Tibial nerve (tissue), 4 donors: Measurements from ENCODE around the gene ALPL. TPM values are rescaled to one million over a fixed set of nuclear protein-coding genes. Genes with fewer than 3 reads are reported as not detected.
A peak's percentile ranks its signal among the peaks of the same experiment; 100 is the strongest.

Experiments
- DNase-seq, 2 donors: peaks; one replicate each; pipeline ENCODE4 v3.0.0-alpha.2; 2019; ENCODE audit warnings: low spot score in 2 of 2
- H3K27ac ChIP-seq, 4 donors: fragments of 200-600 bp; sonication (generic) in 3 of 4; one replicate each; pipeline ENCODE4 v1.5.1; 2017 to 2019; ENCODE audit warnings: mild to moderate bottlenecking in 1 of 4
- H3K27me3 ChIP-seq, 2 donors: fragments of 200-600 bp; sonication (generic) in 1 of 2; one replicate each; pipeline versions ENCODE4 v1.5.1 to v1.6.0; 2017 to 2019
- H3K36me3 ChIP-seq, 3 donors: fragments of 200-600 bp; sonication (generic); one replicate each; pipeline ENCODE4 v1.5.1; 2018 to 2019
- H3K4me1 ChIP-seq, 4 donors: fragments of 200-600 bp; sonication (generic) in 3 of 4; one replicate each; pipeline ENCODE4 v1.5.1; 2017 to 2019
- H3K4me3 ChIP-seq, 4 donors: fragments of 200-600 bp; sonication (generic) in 3 of 4; one replicate each; pipeline ENCODE4 v1.5.1; 2017 to 2019; ENCODE audit warnings: mild to moderate bottlenecking in 1 of 4, moderate library complexity in 1 of 4
- H3K9me3 ChIP-seq, 4 donors: fragments of 200-600 bp; sonication (generic) in 3 of 4; one replicate each; pipeline ENCODE4 v1.5.1; 2017 to 2019
- CTCF ChIP-seq, 5 experiments: fragments of 200-600 bp in 3 of 5; fragments of 450-650 bp in 2 of 5; sonication (generic) in 3 of 5; IDR thresholded peaks; one replicate each; pipeline ENCODE4 v1.5.1; 2016 to 2019; ENCODE audit warnings: antibody characterized with exemption in 5 of 5, mild to moderate bottlenecking in 3 of 5, moderate library complexity in 2 of 5
- EP300 ChIP-seq, 2 donors: sonication (generic); formaldehyde crosslinking; IDR thresholded peaks; one replicate each; pipeline ENCODE4 v1.6.1; 2017; ENCODE audit warnings: antibody characterized with exemption in 2 of 2, mild to moderate bottlenecking in 1 of 2
- POLR2A ChIP-seq, 2 donors: fragments of 450-650 bp; IDR thresholded peaks; one replicate each; pipeline ENCODE4 v1.6.1; 2017; ENCODE audit warnings: antibody characterized with exemption in 2 of 2, mild to moderate bottlenecking in 2 of 2, moderate library complexity in 2 of 2
- WGBS, 2 donors: methylation state at CpG; one replicate each; pipeline ENCODE4 v1.1.5; 2018; 5-methylcytosine and 5-hydroxymethylcytosine counted together
- total RNA-seq, 4 donors: library from RNA; depleted of rRNA; stranded (reverse); fragments of >200 nt; gene quantifications; one replicate each; pipeline ENCODE4 v1.1.0, GENCODE V29; 2016

Gene ALPL
- total RNA-seq, 4 donors from 2014 or later, result 3.9 to 19.2 (median 7.5) TPM

GRCh38 chr1:21523297-21523813 is 14.1 kb downstream of the ALPL start:
- 82 to 89% methylated on average over 6 to 7 of the region's 7 CpGs for WGBS, 2 donors
- TF ChIP-seq EP300 (IDR thresholded peaks at IDR 0.05), result no peak
- Histone ChIP-seq H3K4me3 (no peak overlapping the region), H3K27me3 (no peaks in the 10 kb centered on the region), H3K9me3 (no peaks in the 10 kb centered on the region), H3K4me1 (peaks cover 0 to 10% (median 8%) of the 10 kb centered on the region in 4 donors), H3K27ac (no peak overlapping the region), H3K36me3 (no peaks in the 10 kb centered on the region)
- no peak for DNase-seq

- TF ChIP-seq POLR2A (IDR thresholded peaks at IDR 0.05) (no peak), CTCF (IDR thresholded peaks at IDR 0.05) (no peak), EP300 (IDR thresholded peaks at IDR 0.05) (no peak)
- no peak for DNase-seq
- H3K36me3 ChIP-seq, result no peaks in the 10 kb centered on the region
- H3K27me3 ChIP-seq, result no peaks in the 10 kb centered on the region
- peaks cover 0 to 10% (median 8%) of the 10 kb centered on the region in 4 donors for H3K4me1 ChIP-seq
- H3K4me3 ChIP-seq, result no peak overlapping the region
- WGBS, 2 donors, result 77 to 79% methylated on average over 5 of the region's 5 CpGs
- no peak overlapping the region for H3K27ac ChIP-seq
- H3K9me3 ChIP-seq, result no peaks in the 10 kb centered on the region
These were observed 15.0 kb downstream of the ALPL start for GRCh38 chr1:21524220-21524619.

GRCh38 chr1:21524686-21525339 is 15.6 kb downstream of the ALPL start:
- Histone ChIP-seq H3K4me3 (no peak overlapping the region), H3K9me3 (no peaks in the 10 kb centered on the region), H3K27ac (peak overlapping the region in 2 of 4 donors; percentile 38 to 43), H3K4me1 (peaks cover 0 to 10% (median 8%) of the 10 kb centered on the region in 4 donors), H3K27me3 (no peaks in the 10 kb centered on the region), H3K36me3 (no peaks in the 10 kb centered on the region)
- no peak for DNase-seq
- no peak for TF ChIP-seq CTCF (IDR thresholded peaks at IDR 0.05)
- 30 to 35% methylated on average over 14 of the region's 14 CpGs for WGBS, 2 donors

GRCh38 chr1:21525340-21525717 is 16.1 kb downstream of the ALPL start:
- WGBS, 2 donors, result 75 to 81% methylated on average over 7 of the region's 7 CpGs
- TF ChIP-seq POLR2A (IDR thresholded peaks at IDR 0.05), result no peak
- no peak for TF ChIP-seq EP300 (IDR thresholded peaks at IDR 0.05)
- no peak for TF ChIP-seq CTCF (IDR thresholded peaks at IDR 0.05)
- peaks cover 0 to 10% (median 8%) of the 10 kb centered on the region in 4 donors for H3K4me1 ChIP-seq
- H3K27ac ChIP-seq, result peak overlapping the region in 1 of 4 donors; percentile 38
- no peaks in the 10 kb centered on the region for H3K36me3 ChIP-seq
- H3K4me3 ChIP-seq, result no peak overlapping the region
- DNase-seq, result no peak
- H3K9me3 ChIP-seq, result no peaks in the 10 kb centered on the region
- H3K27me3 ChIP-seq, result no peaks in the 10 kb centered on the region

DNA sequence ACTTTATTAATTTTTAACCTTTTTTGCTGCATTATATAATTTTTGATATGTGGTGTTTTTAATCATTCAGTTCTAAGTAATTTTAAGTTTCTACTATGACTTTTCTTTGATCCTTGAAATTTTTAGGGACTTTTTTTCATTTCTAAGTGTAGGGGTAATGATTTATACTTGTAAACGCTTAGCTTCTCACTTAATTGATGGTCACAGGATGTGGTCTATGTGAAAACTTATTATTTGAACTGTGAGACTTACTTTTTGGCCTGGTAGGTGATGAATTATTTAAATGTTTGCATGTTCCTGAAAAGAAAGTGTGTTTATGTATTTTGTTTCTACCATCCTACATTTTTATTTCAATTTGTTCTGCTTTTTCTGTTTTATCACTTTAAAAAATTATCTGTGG is 17.2 kb downstream of the ALPL start:
- H3K36me3 ChIP-seq, result no peaks in the 10 kb centered on the region
- no peaks in the 10 kb centered on the region for H3K9me3 ChIP-seq
- WGBS, 2 donors, result 85 to 93% methylated on average over 1 of the region's 1 CpG
- peaks cover 0 to 10% (median 8%) of the 10 kb centered on the region in 4 donors for H3K4me1 ChIP-seq
- no peak overlapping the region for H3K27ac ChIP-seq
- DNase-seq, result no peak
- H3K4me3 ChIP-seq, result no peak overlapping the region
- no peak for TF ChIP-seq POLR2A (IDR thresholded peaks at IDR 0.05)
- TF ChIP-seq CTCF (IDR thresholded peaks at IDR 0.05), result no peak
- TF ChIP-seq EP300 (IDR thresholded peaks at IDR 0.05), result no peak
- H3K27me3 ChIP-seq, result no peaks in the 10 kb centered on the region
